Raji (cell line): ENCODE measurements around the gene TSPAN31.

Experiments used
- POLR2A ChIP-seq: IDR thresholded peaks from 2 replicates; pipeline ENCODE4 v1.6.1; 2011; ENCODE audit warnings: low read depth, low read length, control low read depth; ENCODE audit not compliant: insufficient read depth

TSPAN31 gene, protein sequence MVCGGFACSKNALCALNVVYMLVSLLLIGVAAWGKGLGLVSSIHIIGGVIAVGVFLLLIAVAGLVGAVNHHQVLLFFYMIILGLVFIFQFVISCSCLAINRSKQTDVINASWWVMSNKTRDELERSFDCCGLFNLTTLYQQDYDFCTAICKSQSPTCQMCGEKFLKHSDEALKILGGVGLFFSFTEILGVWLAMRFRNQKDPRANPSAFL

DNA sequence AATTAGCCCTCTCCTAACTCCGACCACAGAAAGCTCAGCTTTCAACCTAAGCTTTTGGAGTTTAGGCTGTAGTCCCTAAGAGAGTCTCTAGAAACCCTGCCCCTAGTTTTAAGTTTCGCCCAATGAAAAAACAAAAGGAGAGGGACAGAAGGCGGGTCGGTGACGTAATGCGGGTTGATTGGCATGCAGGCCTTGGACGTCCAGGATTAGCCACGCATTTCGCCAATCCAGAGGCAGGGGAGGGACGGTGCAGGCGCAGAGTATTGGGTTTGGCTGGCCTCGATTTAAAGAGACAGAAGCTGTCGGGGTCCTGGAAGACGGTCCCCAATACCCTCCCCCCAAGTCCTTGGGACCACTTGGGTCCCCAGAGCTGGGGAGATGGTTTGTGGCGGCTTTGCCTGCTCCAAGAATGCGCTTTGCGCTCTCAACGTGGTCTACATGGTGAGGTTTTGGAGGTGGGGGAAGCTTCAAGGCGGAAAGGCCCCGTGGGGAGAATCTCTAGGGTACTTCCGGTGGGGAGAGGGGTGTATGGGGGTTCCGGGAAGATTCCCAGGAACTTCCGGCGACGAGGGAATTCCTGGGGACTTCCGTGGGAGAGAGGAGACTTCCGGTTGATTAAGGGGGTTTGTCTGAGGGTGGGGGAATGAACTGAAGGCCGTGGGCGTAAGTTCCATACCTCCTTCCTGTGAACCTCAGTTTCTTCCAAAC is at the start of gene TSPAN31:
TSPAN31 (plus strand) TSS at position 263 of the 708 bp plus-strand sequence; CDS start at position 379, 116 bp downstream.
- TF ChIP-seq POLR2A, result peak; percentile 56; the same call in 1 of the 2 replicates

DNA sequence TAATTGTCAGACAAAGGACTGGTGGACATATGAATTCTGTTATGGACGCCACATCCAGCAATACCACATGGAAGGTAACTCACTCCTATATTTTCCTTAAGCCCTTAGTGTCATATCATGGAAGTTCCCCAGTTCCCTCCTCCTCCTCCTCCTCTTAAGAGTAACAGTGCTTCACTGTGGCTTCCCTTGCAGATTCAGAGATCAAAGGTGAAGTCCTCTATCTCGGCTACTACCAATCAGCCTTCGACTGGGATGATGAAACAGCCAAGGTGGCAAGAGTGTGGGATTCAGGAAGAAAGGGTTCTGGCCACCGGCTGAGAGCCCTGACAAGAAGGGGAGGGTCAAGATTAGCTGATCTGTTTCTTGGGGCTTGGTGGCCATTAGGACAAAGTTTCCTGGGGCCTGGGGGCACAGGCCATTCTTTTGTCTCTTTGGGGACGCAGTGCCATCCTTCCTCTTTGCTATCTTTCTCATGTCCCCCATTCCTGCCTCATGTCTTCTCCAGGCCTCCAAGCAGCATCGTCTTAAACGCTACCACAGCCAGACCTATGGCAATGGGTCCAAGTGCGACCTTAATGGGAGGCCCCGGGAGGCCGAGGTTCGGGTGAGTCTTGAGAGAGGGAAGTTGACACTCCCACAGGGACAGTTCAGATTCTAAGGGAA is 48.9 kb upstream of the TSPAN31 start:
- TF ChIP-seq POLR2A, result no peak

DNA sequence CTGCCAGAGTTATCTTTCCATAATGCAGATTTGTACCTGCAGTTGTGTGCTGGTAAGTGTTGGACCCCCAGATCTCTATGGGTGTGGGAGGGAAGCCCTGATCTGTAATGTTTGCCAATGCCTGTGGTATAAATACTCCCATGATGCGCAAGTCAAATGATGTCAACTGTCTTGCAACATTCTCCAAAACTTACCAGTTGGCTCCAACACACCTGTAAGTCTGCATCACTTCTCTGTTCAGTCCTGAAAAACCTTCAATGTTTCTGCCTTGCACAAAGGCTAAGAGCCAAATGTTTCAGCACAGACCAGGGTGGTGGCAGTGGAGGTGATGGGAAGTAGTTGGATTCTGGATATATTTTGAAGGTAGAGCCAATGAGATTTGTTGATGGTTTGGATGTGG is 47.8 kb upstream of the TSPAN31 start:
- no peak for TF ChIP-seq POLR2A

DNA sequence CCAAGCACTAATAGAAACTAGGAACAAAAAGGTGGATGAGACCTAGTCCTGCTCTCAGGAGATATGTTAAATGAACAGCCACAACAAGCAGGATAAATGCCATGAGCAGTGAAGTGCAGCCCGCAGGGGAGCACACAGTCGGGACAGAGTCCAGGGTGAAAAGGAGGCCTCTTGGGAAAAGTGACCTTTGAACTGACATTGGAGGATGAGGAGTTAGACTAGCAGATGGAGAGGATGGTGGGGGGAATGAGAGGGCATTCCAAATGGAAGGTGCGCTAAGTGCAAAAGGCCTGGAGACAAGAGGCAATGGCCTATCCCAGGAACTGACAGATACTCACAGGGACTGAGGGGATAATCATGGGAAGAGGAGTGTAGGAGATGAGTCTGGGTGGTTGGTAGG is 46.4 kb upstream of the TSPAN31 start:
- no peak for TF ChIP-seq POLR2A

GRCh38 chr12:57700317-57700716 is 44.5 kb upstream of the TSPAN31 start:
- no peak for TF ChIP-seq POLR2A

- no peak for TF ChIP-seq POLR2A
Measured at GRCh38 chr12:57707250-57707649, 37.6 kb upstream of the TSPAN31 start.

DNA sequence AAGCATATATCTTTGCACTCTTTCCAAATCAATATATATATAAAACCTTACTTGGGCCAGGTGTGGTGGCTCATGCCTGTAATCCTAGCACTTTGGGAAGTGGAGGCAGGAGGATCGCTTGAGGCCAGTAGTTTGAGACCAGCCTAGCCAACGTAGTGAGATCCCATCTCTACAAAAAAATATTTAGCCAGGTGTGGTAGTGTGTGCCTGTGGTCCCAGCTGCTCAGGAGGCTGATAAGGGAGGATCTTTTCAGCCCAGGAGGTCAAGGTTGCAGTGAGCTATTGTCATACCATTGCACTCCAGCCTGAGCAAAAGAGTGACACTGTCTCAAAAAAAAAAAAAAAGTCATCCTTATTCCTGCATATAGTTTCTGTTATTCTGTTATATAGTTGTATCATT is 36.5 kb upstream of the TSPAN31 start:
- TF ChIP-seq POLR2A, result no peak

DNA sequence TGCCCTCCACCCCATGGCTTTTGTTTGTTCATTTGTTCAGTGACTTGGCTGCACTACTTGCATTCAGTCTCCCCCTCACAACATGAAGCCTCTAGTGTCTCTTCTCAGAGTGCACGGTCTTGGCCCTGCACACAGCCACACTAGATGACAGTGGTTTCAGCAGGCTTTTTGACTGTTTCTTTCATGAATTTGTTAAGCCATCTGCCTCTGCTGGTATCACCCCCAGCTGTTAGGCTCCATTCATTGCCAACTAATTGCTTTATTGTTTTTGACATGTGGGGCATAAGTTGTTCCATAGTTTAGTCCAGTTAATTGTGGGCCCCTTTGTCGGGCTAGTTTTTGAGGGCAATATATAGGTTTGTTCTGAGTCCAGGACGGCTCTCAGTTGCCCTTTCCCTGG is 32.1 kb upstream of the TSPAN31 start:
- TF ChIP-seq POLR2A, result no peak

DNA sequence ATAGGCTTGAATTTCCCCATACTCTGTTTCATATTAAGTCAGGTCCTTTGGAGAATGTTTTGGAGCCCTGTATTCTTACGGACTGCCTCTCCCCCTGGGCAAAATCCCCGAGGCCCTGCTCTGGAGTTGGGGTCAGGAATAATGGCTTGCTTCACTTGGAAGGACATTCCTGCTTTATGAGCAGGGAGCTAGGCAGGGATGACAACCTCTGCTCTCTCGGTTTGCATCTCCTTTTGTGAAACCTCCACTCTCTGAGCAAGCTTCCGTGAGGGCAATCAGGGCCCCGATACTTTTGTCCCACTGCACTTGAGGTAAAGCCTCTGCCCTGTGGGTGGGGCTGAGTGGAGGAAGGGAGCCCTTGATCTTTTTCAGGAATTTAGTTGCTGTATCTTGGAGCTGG is 31.6 kb upstream of the TSPAN31 start:
- TF ChIP-seq POLR2A, result no peak

- TF ChIP-seq POLR2A, result no peak
Measured at GRCh38 chr12:57715786-57716185, 29.1 kb upstream of the TSPAN31 start.

DNA sequence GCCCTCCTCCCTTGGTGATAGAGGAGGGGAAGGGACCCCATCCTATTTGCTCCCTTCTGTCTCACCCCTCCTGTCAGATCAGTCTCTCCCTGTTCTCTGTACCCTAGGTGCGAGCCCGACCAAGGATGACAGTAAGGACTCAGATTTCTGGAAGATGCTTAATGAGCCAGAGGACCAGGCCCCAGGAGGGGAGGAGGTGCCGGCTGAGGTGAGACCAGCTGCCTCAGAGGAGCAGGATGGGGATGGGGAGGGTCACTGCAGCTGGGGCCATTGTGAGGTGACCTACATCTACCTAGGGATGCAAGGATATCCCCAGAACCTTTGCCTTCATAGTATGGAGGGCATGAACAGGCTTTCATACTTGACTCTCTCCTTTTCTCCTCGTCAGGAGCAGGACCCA is 28.5 kb upstream of the TSPAN31 start:
- TF ChIP-seq POLR2A, result no peak

DNA sequence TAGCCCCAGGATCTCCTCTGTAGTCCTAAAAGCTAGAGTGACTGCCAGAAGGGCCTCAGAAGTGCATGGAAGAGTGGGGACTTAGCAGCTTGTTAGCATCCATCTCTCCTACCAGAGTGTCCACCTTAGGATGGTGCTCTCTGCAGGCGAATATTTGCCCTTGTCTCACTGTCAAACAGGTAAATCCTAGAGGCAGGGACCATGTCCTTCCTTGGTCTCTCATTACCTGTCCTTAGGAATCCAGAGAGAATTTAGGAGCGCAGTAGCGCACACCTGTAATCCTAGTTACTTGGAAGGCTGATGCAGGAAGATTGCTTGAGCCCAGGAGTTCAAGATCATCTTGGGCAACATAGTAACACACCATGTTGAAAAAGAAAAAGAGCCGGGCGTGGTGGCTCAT is 27.7 kb upstream of the TSPAN31 start:
- no peak for TF ChIP-seq POLR2A

GRCh38 chr12:57717846-57718640 is 26.8 kb upstream of the TSPAN31 start:
- TF ChIP-seq POLR2A, result no peak

DNA sequence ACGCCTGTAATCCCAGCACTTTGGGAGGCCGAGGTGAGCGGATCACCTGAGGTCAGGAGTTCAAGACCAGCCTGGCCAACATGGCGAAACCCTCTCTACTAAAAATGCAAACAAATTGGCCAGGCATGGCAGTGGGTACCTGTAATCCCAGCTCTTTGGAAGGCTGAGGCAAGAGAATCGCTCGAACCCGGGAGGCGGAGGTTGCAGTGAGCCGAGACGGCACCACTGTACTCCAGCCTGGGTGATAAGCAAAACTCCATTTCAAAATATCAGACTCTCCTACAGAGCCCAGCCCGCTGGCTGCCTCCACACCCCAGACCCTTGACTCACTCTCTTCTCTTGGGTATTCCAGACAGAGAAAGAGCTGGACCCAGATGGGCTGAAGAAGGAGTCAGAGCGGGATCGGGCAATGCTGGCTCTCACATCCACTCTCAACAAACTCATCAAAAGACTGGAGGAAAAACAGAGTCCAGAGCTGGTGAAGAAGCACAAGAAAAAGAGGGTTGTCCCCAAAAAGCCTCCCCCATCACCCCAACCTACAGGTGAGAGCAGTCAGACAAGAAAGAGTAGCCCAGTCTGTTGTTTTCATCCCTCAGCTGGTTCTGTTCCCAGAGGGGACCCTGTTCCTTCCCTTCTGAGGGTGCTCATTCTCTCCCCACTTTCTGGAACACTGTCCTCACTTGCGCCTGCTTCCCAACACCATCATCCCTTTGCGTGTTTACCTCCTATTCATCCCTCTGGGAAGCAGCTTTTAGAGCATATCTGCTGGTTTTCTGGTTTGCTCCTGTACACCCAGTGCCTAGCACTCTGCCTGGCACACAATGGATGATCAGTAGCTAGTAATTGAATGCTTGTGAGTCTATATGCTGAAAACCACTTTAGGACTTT is 26.0 kb upstream of the TSPAN31 start:
- no peak for TF ChIP-seq POLR2A

GRCh38 chr12:57719777-57720605 is 24.8 kb upstream of the TSPAN31 start:
- TF ChIP-seq POLR2A, result no peak
